ENCODE results near the gene RASGRP3. TPM values are rescaled to one million over a fixed set of nuclear protein-coding genes. Genes with fewer than 3 reads are reported as not detected.

RASGRP3 gene
- total and polyA plus RNA-seq, 9 of the 15 experiments (the other 6 are each of a cell fraction or from before 2014, with no cell fraction given), result 0.18 to 1.7 (median 1.2) TPM

- in situ Hi-C loops (cut with MboI), result no loop called here
- WGBS (ENCODE audit: insufficient coverage, low coverage, missing lambda C conversion rate), result 16% methylated on average over 3 of the region's 3 CpGs
- 0 out of 2 replicates have a peak overlapping the region, but pooled peaks have one; percentile 33 for H2AFZ ChIP-seq (ENCODE audit: low read depth, low read length)
- no peaks in the 10 kb centered on the region for H3K9me1 ChIP-seq (ENCODE audit: control insufficient read depth, insufficient read depth, low read length)
- no peak overlapping the region for H3K27ac ChIP-seq (ENCODE audit: extremely low read depth, low read depth, low read length)
- POLR2A ChIA-PET, result no interaction called here
- H3K4me2 ChIP-seq (ENCODE audit: insufficient read depth, low read length), result no peak overlapping the region
- BruUV-seq (replicated peaks), result no TSS peak
- peak in 2 of 4 experiments; percentile 13 to 52 for DNase-seq (ENCODE audit: extremely low read depth in 1 of 4, low spot score in 3 of 4)
- FAIRE-seq, result no peak
- intact Hi-C loops (cut with micrococcal nuclease), result no loop called here
- H3K9me3 ChIP-seq (replicated peaks; ENCODE audit: control insufficient read depth, insufficient read depth, low read depth, low read length), result no peaks in the 10 kb centered on the region
- peaks cover 0 to 3% of the 10 kb centered on the region in 2 experiments; a peak in 1 of 5 replicates for H3K4me1 ChIP-seq (replicated peaks in 1 of 2; ENCODE audit: control insufficient read depth in 2 of 2, insufficient read depth in 2 of 2, low read length in 2 of 2)
- ATAC-seq, result no peak; the same call in 2 of the 3 replicates
- CTCF ChIA-PET (ENCODE audit: low intra/inter-chr PET ratio), result no interaction called here
- H3K9ac ChIP-seq (ENCODE audit: insufficient read depth in 1 of 2, low read depth in 2 of 2, low read length in 2 of 2), result no peak overlapping the region
- no peaks in the 10 kb centered on the region; a peak in 1 of 5 replicates for H3K27me3 ChIP-seq (ENCODE audit: control insufficient read depth in 2 of 2, insufficient read depth in 2 of 2, low read length in 2 of 2)
- no peaks in the 10 kb centered on the region for H3K36me3 ChIP-seq (ENCODE audit: control insufficient read depth, insufficient read depth, low read length)
- no peaks in the 10 kb centered on the region for H4K20me1 ChIP-seq (replicated peaks; ENCODE audit: control insufficient read depth, insufficient read depth, low read length)
- H3K4me3 ChIP-seq, result no peak overlapping the region
- H3K79me2 ChIP-seq (ENCODE audit: control insufficient read depth, insufficient read depth, low read length), result no peaks in the 10 kb centered on the region
- TF ChIP-seq NFIC (IDR thresholded peaks at IDR 0.05) (peak; percentile 66), L3MBTL2 (IDR thresholded peaks at IDR 0.05) (peak; percentile 51; the same call in 1 of the 2 replicates), TRIM25 (IDR thresholded peaks at IDR 0.05; ENCODE audit: borderline replicate concordance) (no peak), STAT5B (CRISPR knock-in tag; IDR thresholded peaks at IDR 0.05) (no peak), GTF2E2 (tag; IDR thresholded peaks at IDR 0.05) (no peak), USF2 (CRISPR knock-in tag; IDR thresholded peaks at IDR 0.05) (0 out of 2 replicates have a peak, but pooled peaks have one; percentile 27), FOXK2 (conservative IDR thresholded peaks at IDR 0.05 in 1 of 2, IDR thresholded peaks at IDR 0.05 in 1 of 2; ENCODE audit: low read depth in 2 of 2) (no peak), KAT7 (CRISPR knock-in tag; IDR thresholded peaks at IDR 0.05; ENCODE audit: borderline replicate concordance) (no peak), REST (IDR thresholded peaks at IDR 0.05; ENCODE audit: borderline replicate concordance) (peak; percentile 42), REST (CRISPR knock-in tag; IDR thresholded peaks at IDR 0.05; ENCODE audit: low read depth) (no peak), NCOR1 (IDR thresholded peaks at IDR 0.05) (no peak)
Measured at GRCh38 chr2:33426666-33427231, 49.7 kb upstream of the RASGRP3 start.

Data from K562 (cell line).